ENCODE measurements around the gene TRIM37. TPM values are rescaled to one million over a fixed set of nuclear protein-coding genes. Genes with fewer than 3 reads are reported as not detected.
A peak's percentile ranks its signal among the peaks of the same experiment; 100 is the strongest.

The TRIM37 gene, protein sequence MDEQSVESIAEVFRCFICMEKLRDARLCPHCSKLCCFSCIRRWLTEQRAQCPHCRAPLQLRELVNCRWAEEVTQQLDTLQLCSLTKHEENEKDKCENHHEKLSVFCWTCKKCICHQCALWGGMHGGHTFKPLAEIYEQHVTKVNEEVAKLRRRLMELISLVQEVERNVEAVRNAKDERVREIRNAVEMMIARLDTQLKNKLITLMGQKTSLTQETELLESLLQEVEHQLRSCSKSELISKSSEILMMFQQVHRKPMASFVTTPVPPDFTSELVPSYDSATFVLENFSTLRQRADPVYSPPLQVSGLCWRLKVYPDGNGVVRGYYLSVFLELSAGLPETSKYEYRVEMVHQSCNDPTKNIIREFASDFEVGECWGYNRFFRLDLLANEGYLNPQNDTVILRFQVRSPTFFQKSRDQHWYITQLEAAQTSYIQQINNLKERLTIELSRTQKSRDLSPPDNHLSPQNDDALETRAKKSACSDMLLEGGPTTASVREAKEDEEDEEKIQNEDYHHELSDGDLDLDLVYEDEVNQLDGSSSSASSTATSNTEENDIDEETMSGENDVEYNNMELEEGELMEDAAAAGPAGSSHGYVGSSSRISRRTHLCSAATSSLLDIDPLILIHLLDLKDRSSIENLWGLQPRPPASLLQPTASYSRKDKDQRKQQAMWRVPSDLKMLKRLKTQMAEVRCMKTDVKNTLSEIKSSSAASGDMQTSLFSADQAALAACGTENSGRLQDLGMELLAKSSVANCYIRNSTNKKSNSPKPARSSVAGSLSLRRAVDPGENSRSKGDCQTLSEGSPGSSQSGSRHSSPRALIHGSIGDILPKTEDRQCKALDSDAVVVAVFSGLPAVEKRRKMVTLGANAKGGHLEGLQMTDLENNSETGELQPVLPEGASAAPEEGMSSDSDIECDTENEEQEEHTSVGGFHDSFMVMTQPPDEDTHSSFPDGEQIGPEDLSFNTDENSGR
- total RNA-seq (10 to 100 TPM; 15.7 to 28.1 (median 18.0) TPM), polyA plus RNA-seq (1 to 10 TPM; 6.2 to 7.9 (median 7.3) TPM)
- long read RNA-seq, donor 1, partial matches to known transcripts: 0 of 1 reads
- long read RNA-seq, donor 1, other reads (novel, unspliced or antisense): 0 of 1 reads
- long read RNA-seq, donor 2: 0 reads

DNA sequence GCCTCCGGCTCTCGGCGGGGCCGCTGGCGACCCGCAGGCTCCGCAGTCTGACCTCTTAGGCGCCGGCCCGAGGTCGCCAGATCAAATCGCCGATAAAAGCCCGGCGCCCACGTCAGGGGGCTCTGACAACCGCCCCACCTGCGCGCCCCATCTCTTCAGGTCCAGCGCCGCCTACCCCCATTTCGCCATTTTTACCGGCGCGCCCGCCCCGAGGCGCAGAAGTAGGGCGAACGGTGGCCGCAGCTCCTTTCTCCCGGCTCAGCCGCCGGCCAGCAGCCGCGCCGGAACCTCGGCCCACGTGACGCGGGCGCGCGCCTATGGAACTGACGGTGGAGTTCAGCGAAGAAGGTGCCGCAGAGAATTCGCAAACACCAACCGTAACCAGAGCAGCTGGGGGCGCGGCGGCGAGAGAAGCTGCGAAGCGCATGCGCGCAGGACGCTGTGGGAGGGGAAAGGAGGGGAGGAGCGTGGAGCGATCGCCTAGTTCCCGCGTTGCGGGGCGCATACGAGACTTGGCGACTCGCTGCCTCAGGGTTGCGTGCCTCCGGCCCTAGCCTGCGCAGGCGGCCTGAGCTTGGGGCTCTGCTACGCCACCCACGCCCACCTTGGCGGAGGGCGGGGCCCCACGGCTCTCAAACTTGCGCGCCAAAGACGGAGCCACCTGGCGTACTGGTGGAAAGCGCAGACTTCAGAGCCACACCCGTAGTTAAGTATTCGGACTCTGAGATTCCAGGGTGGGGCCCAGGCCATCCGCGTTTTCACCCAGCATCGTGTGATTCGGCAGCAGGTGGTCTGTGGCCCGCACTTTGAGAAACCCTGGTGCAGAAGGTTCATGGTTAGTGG is at the start of gene TRIM37:
Gene TRIM37, minus strand, starts transcription at position 418 of the 843 bp plus-strand sequence. CDS start 419 bp downstream, outside the sequence.
- Histone ChIP-seq H3K4me3 (peak within 1 kb of the TSS; percentile 76 to 99 (median 90)), H3K4me1 (peaks cover 15 to 60% (median 28%) of the 10 kb centered on the region in 6 donors), H3K9me3 (no peaks in the 10 kb centered on the region), H3K27ac (peak within 1 kb of the TSS; percentile 85 to 96 (median 92)), H3K27me3 (replicated peaks in 1 of 7) (no peaks in the 10 kb centered on the region), H3K36me3 (peaks cover 0 to 30% (median 5%) of the 10 kb centered on the region in 6 donors)
- 0% methylated on average over 43 to 89 of the region's 89 CpGs for WGBS, 5 donors
- intact Hi-C loops (cut with DNase I; ENCODE audit: low total_unique reads): no loop called here
- DNase-seq: peak; percentile 100
- TF ChIP-seq POLR2A (IDR thresholded peaks at IDR 0.05): peak; percentile 6 to 84 (median 44)
- TF ChIP-seq, protein P1, sequence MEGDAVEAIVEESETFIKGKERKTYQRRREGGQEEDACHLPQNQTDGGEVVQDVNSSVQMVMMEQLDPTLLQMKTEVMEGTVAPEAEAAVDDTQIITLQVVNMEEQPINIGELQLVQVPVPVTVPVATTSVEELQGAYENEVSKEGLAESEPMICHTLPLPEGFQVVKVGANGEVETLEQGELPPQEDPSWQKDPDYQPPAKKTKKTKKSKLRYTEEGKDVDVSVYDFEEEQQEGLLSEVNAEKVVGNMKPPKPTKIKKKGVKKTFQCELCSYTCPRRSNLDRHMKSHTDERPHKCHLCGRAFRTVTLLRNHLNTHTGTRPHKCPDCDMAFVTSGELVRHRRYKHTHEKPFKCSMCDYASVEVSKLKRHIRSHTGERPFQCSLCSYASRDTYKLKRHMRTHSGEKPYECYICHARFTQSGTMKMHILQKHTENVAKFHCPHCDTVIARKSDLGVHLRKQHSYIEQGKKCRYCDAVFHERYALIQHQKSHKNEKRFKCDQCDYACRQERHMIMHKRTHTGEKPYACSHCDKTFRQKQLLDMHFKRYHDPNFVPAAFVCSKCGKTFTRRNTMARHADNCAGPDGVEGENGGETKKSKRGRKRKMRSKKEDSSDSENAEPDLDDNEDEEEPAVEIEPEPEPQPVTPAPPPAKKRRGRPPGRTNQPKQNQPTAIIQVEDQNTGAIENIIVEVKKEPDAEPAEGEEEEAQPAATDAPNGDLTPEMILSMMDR (IDR thresholded peaks at IDR 0.05 in 8 of 11, conservative IDR thresholded peaks at IDR 0.05 in 3 of 11): peak in 7 of 11 experiments; percentile 6 to 62 (median 42)
- TF ChIP-seq POLR2AphosphoS5 (IDR thresholded peaks at IDR 0.05): peak; percentile 95 to 97 (median 96)

DNA sequence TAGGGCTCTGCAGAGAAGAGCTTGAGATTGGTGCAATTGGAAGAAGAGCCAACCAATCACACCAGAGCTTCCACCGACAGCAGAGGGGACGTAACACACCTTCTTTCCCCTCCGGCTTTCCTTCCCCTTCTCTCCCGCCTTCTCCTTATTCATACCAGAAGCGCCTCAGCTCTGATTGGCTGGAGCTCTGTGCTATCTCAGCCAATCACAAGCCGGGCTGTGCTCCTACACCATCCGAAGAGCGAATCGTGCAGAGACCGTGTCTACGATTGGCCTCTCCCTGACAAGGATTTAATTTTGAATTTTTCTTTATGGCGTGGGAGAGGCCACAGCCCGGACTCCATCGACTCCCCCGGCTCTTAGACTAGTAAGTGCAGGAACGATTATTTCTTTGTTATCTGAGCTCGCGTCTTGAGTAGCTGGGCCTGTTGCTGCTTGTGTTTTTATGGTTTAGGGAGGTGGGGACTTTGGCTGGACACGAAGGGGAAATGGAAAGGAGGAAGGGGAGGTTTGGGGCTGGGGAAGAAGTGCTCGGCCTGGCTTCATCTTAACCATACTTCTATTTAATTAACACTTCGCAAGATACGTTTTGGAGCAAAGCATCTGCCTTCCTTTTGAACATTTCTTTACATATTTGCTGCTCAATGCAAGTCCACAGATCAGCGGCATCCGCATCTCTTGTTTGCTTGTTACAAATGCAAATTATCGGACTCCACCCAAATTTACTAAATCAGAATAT is 48.9 kb upstream of the TRIM37 start, which contains the start of gene PRR11:
Gene PRR11, plus strand, starts transcription at position 308 of the 739 bp plus-strand sequence. CDS start 14,007 bp downstream, outside the sequence.
- Histone ChIP-seq H3K4me3 (peak within 1 kb of the TSS; percentile 67 to 100 (median 96)), H3K36me3 (no peaks in the 10 kb centered on the region), H3K27me3 (replicated peaks in 1 of 7) (no peaks in the 10 kb centered on the region), H3K27ac (peak within 1 kb of the TSS; percentile 22 to 90 (median 84)), H3K4me1 (peaks cover 0 to 83% (median 44%) of the 10 kb centered on the region in 6 donors), H3K9me3 (no peaks in the 10 kb centered on the region)
- intact Hi-C loops (cut with DNase I; ENCODE audit: low total_unique reads): no loop called here
- peak; percentile 96 for DNase-seq
- WGBS, 5 donors: 0 to 2% (median 1%) methylated on average over 25 of the region's 25 CpGs
- TF ChIP-seq, protein P1 (IDR thresholded peaks at IDR 0.05 in 8 of 11, conservative IDR thresholded peaks at IDR 0.05 in 3 of 11): no peak
- TF ChIP-seq POLR2AphosphoS5 (IDR thresholded peaks at IDR 0.05): peak in 1 of 3 donors; percentile 38

DNA sequence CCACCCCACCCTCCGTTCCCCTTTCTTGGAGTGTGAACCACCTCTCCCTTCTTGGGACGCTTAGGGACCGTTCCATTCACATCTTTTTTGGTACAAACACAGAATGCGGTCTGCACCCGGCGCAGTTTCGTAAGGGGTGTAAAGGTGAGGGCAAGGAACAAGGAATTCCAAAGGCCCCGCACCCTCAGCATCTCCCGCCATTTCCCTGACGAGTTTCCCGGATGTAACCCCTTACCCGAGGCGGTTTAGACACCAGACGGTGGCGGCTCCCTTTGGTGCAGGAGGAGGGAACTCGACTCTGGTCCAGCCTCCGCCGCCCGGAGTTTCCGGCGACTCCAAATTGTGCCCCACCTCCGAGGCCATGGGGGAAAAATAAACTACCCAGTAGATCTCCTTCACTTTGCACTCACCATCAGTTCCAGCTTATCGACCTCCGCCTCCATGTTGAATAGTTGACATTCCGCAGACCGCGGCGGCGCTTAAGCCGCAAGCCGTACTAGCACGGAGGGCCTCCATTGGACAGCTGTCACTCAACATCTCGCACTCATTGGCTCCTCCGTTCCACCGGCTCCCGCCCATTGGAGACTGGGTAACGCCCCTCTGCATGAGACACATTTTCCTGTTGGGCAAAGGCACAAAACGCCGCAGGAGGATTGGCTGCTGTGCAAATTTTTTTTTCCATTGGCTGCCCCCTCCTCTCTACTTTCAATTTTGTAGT is 48.2 kb upstream of the TRIM37 start, which contains the start of gene SKA2:
Gene SKA2, minus strand, starts transcription at position 466 of the 718 bp plus-strand sequence. Its CDS starts 23 bp downstream, at position 443.
- peak; percentile 96 for DNase-seq

More for the DNA sequence above, 48.2 kb upstream of the TRIM37 start, which contains the start of gene SKA2:
- H3K27me3 ChIP-seq (replicated peaks in 1 of 7): no peaks in the 10 kb centered on the region
- intact Hi-C loops (cut with DNase I; ENCODE audit: low total_unique reads): no loop called here
- peak within 1 kb of the TSS; percentile 22 to 90 (median 84) for H3K27ac ChIP-seq
- H3K9me3 ChIP-seq: no peaks in the 10 kb centered on the region
- H3K36me3 ChIP-seq: no peaks in the 10 kb centered on the region
- H3K4me1 ChIP-seq: peaks cover 0 to 80% (median 41%) of the 10 kb centered on the region in 6 donors
- H3K4me3 ChIP-seq: peak within 1 kb of the TSS; percentile 67 to 100 (median 96)
- no peak for TF ChIP-seq POLR2A (IDR thresholded peaks at IDR 0.05)
- peak; percentile 37 to 80 (median 75) for TF ChIP-seq POLR2AphosphoS5 (IDR thresholded peaks at IDR 0.05)
- TF ChIP-seq, protein P1 (IDR thresholded peaks at IDR 0.05 in 8 of 11, conservative IDR thresholded peaks at IDR 0.05 in 3 of 11): peak in 1 of 11 experiments; percentile 31
- 0 to 1% (median 0%) methylated on average over 37 to 39 of the region's 39 CpGs for WGBS, 5 donors

Measured in spleen (tissue), 13 donors.